ENCODE results near the gene DUOXA2.
"Not testable (repeated sequence)": the region's sequence is repeated elsewhere in the genome, so short reads cannot be mapped to it uniquely, and the experiment has no call there.

DUOXA2 gene

DNA sequence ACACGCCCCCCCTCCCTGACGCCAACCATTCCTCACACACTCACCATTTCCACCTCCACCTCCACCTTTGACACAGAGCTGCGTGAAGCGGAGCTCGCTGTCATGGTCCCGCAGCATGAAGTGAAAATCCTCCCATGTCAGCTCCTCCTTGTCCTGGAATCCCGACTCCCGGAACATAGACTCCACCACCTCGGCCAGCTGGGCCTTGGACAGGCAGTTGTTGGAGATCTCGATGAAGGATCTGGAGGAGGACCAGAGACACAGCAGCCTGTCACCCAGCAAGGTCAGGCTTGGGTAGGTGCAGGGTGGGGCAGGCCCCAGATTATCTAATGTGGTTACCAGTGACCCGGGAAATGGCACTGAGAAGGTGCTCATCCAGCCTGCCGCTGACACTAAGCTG, 12.4 kb upstream of the DUOXA2 start:
- no peak for DNase-seq (ENCODE audit: low spot score in 2 of 2)
- no peak overlapping the region for H3K27ac Mint-ChIP-seq (ENCODE audit: low read depth)
- peaks cover 55% of the 10 kb centered on the region for H3K27me3 Mint-ChIP-seq
- no peaks in the 10 kb centered on the region for H3K9me3 Mint-ChIP-seq
- H3K36me3 Mint-ChIP-seq (ENCODE audit: insufficient read depth) = peaks cover 2% of the 10 kb centered on the region
- H3K4me1 Mint-ChIP-seq = no peaks in the 10 kb centered on the region
- H3K4me3 Mint-ChIP-seq = no peak overlapping the region
- ATAC-seq (replicated peaks; ENCODE audit: extremely low read depth, poor library complexity, severe bottlenecking) = no peak

DNA sequence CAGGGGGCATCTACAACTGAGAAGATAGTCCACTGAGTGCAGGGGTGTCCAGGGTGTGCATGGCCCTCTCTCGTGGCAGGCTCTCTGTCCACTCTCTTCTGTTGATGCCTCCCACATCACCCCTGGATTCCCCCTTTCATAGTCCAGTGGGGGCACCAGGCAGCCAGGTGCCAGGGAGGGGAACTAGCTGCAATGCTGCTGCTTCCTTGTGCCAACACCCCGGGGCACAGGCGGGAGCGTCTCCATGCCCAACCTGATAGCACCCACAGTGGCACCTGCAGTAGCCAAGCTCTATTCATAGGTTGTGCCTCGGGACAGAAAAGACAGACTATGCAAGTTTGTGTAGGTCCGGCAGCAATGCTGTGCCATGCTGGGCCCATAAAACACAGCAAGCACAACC, 11.9 kb upstream of the DUOXA2 start:
- ATAC-seq (replicated peaks; ENCODE audit: extremely low read depth, poor library complexity, severe bottlenecking) (no peak), DNase-seq (ENCODE audit: low spot score in 2 of 2) (no peak)
- no peak overlapping the region for H3K4me3 Mint-ChIP-seq
- peaks cover 60% of the 10 kb centered on the region for H3K27me3 Mint-ChIP-seq
- no peaks in the 10 kb centered on the region for H3K9me3 Mint-ChIP-seq
- H3K27ac Mint-ChIP-seq (ENCODE audit: low read depth) = no peak overlapping the region
- H3K4me1 Mint-ChIP-seq = no peaks in the 10 kb centered on the region
- H3K36me3 Mint-ChIP-seq (ENCODE audit: insufficient read depth) = peaks cover 2% of the 10 kb centered on the region

DNA sequence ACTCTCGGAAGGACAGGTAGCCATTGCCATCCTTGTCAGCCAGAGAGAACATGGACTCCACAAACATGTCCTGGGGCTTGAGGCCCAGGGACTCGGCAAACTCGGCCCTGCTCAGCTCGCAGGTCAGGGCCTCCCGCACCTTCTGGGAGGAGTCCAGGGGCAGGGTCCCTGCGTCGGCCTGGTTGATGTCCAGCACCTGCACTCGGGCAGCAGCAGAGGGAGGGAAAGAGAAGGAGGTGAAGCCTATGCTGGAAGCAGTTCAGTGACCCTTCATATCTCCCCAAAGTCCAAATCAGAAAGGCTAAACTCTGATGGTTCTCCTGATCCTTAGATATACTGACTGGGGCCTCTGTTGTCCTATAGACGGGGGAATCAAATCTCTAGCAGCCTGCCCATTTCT, 10.0 kb upstream of the DUOXA2 start:
- not testable (repeated sequence) for H3K4me1 Mint-ChIP-seq; ATAC-seq (replicated peaks; ENCODE audit: extremely low read depth, poor library complexity, severe bottlenecking); DNase-seq (ENCODE audit: low spot score in 2 of 2); H3K27ac Mint-ChIP-seq (ENCODE audit: low read depth); H3K9me3 Mint-ChIP-seq; H3K4me3 Mint-ChIP-seq; H3K36me3 Mint-ChIP-seq (ENCODE audit: insufficient read depth)
- H3K27me3 Mint-ChIP-seq = peaks cover 77% of the 10 kb centered on the region

DNA sequence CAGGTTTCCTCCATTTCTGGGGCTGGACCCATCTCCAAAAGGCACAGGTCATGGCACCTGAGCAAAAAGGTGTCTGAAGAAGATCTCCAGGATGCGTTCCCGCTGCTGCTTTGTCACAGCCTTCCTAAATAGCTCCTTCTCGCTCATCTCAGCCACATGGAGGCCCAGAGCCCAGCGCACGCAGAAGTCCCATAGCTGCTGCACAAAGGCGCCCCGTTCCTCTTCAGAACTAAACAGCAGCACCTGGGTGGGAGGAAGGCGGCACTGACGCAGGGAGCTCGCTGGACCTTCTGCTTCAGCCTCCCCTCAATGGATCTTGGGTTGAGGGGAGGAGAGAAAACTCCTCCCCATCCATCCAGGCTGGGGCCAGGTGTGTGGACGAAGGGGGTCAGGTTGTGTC, 8.5 kb upstream of the DUOXA2 start:
- Mint-ChIP-seq H3K9me3 (no peaks in the 10 kb centered on the region), H3K4me3 (no peak overlapping the region), H3K27me3 (peaks cover 79% of the 10 kb centered on the region), H3K27ac (ENCODE audit: low read depth) (no peak overlapping the region), H3K4me1 (no peaks in the 10 kb centered on the region), H3K36me3 (ENCODE audit: insufficient read depth) (peaks cover 2% of the 10 kb centered on the region)
- ATAC-seq (replicated peaks; ENCODE audit: extremely low read depth, poor library complexity, severe bottlenecking) (no peak), DNase-seq (ENCODE audit: low spot score in 2 of 2) (no peak)

DNA sequence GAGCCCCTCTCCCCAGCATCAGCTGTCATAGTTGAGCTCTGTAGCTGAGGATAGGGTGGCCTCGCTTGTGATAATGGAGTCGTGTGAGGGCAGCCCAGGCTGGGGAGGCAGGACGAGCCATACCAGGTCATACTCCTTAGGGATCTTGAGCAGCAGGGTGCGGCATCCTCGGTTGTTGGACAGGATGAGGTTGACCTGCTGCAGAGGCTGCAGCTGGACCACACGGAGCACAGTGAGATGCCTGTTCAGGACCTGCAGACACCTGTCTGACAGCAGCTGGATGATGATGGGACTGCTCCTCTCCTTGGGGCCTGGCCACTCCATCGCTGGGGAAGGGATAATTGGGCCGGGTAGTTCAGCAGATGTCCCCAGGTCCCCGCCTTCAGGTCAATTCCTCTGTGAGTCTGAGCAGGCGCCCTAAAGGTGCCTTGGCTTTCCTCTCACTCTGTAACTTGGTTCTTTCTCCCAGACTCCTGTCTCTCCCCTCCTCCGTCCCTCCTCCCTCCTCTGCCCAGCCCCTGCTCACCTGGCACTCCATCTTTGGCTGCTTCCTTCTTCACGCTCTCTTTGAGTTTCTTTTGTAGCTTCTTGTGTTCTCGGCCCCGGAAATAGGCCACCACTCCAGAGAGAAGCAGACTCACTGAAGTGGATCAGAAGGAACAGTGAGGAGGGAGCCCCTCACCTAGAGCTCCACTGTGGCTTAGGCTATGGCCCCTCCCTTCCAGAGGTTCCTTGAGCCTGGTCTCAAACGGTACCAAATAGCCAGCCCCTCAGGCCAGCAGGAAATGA, 7.9 kb upstream of the DUOXA2 start:
- no peak for DNase-seq (ENCODE audit: low spot score in 2 of 2)
- peaks cover 75% of the 10 kb centered on the region for H3K27me3 Mint-ChIP-seq
- no peaks in the 10 kb centered on the region for H3K4me1 Mint-ChIP-seq
- H3K9me3 Mint-ChIP-seq = no peaks in the 10 kb centered on the region
- no peaks in the 10 kb centered on the region for H3K36me3 Mint-ChIP-seq (ENCODE audit: insufficient read depth)
- H3K27ac Mint-ChIP-seq (ENCODE audit: low read depth) = no peak overlapping the region
- ATAC-seq (replicated peaks; ENCODE audit: extremely low read depth, poor library complexity, severe bottlenecking) = no peak
- no peak overlapping the region for H3K4me3 Mint-ChIP-seq

DNA sequence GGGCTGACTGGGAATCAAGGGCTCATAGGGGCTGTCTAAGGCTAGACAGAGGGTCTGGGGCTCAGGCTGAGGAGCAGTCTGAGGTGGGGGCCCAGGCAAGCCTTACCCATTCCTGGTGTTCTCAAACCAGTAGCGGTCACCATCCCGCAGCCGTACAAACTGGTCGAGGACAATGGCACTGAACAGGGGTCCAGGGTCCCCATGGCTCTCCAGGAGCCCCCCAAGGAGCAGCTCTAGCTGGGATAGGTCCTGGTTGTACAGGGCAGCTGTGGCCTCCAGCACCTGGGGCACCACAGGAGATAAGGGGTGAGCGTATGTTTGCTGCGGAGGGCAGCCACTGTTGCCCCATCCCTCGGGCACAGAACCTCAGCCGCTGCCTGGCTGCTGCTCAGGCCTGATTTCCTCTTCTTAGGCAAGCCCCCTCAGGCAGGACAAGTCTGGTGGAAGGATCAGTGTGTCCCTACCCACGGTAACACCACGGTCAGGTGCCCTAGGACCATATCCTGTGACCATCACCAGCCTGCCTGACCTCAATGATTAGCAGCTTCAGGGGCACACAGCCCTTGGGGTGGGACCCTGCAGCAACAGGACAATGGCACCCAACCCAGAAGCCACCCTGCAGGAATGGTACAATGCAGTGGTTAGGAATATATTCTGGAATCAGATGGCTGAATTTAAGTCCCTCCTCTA, 6.0 kb upstream of the DUOXA2 start:
- Mint-ChIP-seq H3K27ac (ENCODE audit: low read depth) (no peak overlapping the region), H3K9me3 (no peaks in the 10 kb centered on the region), H3K4me3 (no peak overlapping the region), H3K27me3 (peaks cover 77% of the 10 kb centered on the region), H3K4me1 (peaks cover 8% of the 10 kb centered on the region), H3K36me3 (ENCODE audit: insufficient read depth) (no peaks in the 10 kb centered on the region)
- DNase-seq (ENCODE audit: low spot score in 2 of 2) = no peak
- ATAC-seq (replicated peaks; ENCODE audit: extremely low read depth, poor library complexity, severe bottlenecking) = no peak

DNA sequence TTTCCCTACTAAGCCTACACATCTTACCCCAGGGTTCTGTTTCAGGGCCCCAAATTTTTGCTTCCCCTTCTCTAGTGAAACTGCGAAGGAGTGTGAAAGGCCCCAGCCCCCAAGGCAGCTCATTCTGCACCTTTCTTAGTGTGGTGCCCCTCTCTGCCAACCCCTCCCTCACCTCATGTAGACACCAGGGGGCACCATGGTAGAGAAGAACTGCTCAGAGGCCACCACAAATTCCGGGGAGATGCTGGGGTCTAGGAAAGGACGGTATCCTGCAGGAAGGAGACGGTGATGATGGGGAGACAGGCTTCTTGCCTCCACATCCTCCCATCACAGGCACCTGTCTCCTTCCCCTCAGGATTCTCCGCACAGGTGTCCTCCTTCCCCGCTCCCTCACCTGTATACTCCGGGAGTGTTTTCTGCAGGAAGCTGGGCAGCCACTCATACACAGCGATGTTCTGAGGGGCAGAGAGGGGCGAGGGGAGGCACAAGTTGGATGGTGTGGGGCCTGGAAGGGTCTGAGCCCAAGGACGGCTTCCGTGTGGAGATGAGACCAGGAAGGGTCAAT, 3.8 kb upstream of the DUOXA2 start:
- Mint-ChIP-seq H3K27me3 (peaks cover 85% of the 10 kb centered on the region), H3K4me3 (no peak overlapping the region), H3K4me1 (peaks cover 14% of the 10 kb centered on the region), H3K27ac (ENCODE audit: low read depth) (no peak overlapping the region), H3K9me3 (no peaks in the 10 kb centered on the region), H3K36me3 (ENCODE audit: insufficient read depth) (no peaks in the 10 kb centered on the region)
- ATAC-seq (replicated peaks; ENCODE audit: extremely low read depth, poor library complexity, severe bottlenecking) (no peak), DNase-seq (ENCODE audit: low spot score in 2 of 2) (no peak)

DNA sequence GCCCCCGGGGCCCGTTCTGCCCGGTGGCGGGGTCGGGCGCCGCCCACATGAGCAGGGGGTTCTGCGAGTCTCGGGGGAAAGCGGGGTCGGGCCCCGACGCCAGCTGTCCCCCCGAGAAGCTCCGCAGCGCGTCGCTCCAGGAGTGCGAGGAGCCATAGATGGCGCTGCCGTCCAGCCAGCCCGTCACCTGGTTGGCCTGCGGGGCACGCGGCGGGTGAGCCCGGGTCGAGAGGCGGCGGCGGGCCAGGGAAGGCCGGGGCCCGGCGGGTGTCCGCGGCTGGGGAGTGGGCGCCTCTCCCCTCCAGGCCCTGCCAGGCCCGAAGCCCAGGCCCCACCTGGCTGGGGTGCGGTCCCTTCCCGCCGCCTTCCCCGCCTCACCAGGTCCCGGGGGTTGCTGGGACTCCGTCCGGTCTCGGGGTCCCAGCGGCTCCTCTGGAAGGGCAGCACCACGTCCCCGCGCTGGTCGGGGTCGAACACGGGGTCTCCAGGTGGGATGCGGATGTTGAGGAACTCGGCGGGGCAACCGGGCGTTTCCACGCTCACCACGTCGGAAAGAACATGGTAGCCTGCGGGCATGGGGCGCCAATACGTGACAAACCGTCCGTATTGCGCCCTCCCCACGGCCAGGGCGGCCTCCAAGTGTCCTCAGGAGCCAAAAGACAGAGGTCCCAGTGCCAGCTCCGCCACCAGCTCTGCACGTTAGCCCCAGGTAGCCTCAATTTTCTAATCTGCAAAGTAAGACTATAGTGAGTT, 2.6 kb upstream of the DUOXA2 start:
- Mint-ChIP-seq H3K27me3 (peaks cover 90% of the 10 kb centered on the region), H3K36me3 (ENCODE audit: insufficient read depth) (no peaks in the 10 kb centered on the region), H3K4me3 (peak overlapping the region; percentile 36), H3K4me1 (peaks cover 18% of the 10 kb centered on the region), H3K27ac (ENCODE audit: low read depth) (no peak overlapping the region), H3K9me3 (no peaks in the 10 kb centered on the region)
- ATAC-seq (replicated peaks; ENCODE audit: extremely low read depth, poor library complexity, severe bottlenecking) (no peak), DNase-seq (ENCODE audit: low spot score in 2 of 2) (no peak)

DNA sequence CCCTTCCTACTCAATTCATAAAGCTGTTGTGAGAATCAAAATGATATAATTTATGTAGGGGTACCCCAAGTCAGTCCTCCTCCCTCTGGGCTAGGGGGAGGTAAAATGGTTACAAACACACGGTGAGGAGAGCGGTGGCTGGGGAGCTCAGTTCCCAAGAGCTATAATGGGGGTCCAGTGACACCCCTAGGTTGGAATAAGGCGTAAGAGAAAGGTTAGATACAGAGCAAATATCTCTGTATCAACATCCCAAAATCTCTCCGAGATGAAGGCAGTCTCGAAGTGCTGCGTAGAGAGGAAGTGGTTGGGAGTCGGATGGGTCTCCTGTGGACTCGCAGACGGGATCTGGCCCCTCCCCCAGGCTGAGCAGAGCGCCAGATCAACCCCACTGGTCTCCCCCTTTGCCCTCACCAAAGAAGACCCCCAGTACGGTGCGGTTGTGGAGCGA, 2.0 kb upstream of the DUOXA2 start:
- Mint-ChIP-seq H3K4me3 (peak overlapping the region; percentile 36), H3K27ac (ENCODE audit: low read depth) (no peak overlapping the region), H3K36me3 (ENCODE audit: insufficient read depth) (no peaks in the 10 kb centered on the region), H3K4me1 (peaks cover 20% of the 10 kb centered on the region), H3K27me3 (peaks cover 90% of the 10 kb centered on the region), H3K9me3 (no peaks in the 10 kb centered on the region)
- DNase-seq (ENCODE audit: low spot score in 2 of 2) (no peak), ATAC-seq (replicated peaks; ENCODE audit: extremely low read depth, poor library complexity, severe bottlenecking) (no peak)

DNA sequence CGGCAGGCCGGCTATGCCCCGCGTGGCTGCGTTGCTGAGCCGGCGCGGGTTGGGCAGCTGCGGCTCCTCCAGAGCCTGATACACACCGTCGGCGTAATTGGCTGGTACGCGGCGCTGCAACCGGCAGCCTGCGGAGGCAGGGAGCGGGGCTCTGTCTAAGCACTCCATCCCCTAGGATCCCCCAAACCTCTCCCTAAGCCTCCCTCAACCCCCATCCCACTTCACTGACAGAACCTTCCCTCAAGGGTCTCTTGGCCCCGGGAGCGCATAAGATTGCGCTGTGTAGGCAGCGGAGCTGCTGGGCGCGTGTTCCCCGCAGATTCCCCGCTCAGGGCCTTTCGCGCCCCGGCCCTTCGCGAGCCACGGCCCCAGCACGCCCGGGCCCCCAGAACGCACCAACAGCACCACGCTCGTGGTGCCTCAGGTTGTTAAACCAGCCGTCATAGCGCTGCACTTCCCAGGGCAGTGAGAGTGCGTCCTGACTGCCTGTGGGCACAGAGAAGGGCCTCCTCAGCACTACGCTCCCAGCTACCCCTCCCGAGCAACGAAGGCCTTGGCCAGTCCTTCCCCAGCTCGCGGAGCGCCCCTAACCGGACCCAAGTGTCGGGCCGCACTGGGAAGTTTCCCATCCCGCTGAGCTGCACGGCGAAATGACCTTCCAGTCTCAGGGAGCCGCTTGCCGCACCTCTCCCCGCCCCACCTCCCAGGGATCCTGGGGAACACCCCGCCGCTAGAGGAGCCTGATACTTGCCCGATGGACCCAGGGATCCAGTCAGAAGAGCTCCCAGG, 1.3 kb upstream of the DUOXA2 start:
- Mint-ChIP-seq H3K27ac (ENCODE audit: low read depth) (no peak overlapping the region), H3K4me1 (peaks cover 26% of the 10 kb centered on the region), H3K9me3 (no peaks in the 10 kb centered on the region), H3K36me3 (ENCODE audit: insufficient read depth) (no peaks in the 10 kb centered on the region), H3K4me3 (peak overlapping the region; percentile 36), H3K27me3 (peaks cover 91% of the 10 kb centered on the region)
- ATAC-seq (replicated peaks; ENCODE audit: extremely low read depth, poor library complexity, severe bottlenecking) = no peak
- no peak for DNase-seq (ENCODE audit: low spot score in 2 of 2)

DNA sequence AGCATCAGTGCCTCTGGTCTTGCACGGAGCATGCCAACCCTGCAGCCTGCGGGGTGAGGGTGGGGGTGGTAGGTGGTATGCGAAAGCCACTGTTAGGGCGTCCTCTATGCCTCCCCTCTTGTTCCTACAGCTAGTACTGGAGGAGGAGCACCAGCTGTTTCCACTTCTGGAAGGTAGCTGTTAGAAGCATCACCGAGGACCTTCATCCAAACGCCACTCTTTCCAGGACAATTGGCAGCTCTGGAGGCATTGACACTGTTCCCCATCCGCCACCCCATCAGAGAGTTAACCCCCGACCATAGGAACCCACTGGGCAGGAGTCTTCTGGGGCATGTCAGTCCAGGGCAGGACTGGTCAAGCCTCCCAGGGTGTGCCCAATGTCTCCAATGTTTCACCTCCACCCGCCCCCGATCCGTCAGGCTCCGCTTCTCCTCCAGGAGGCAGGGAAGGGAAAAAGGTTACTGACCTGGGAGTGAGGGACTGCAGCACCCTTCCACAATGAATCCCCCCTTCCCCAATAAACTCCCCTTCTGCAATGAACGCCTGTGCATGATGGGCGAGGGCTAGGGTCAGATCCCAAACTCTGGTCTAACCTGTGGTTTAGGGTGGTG, 641 bp upstream of the DUOXA2 start:
- H3K36me3 Mint-ChIP-seq (ENCODE audit: insufficient read depth) = no peaks in the 10 kb centered on the region
- peak overlapping the region; percentile 24 for H3K4me3 Mint-ChIP-seq
- H3K27me3 Mint-ChIP-seq = peaks cover 92% of the 10 kb centered on the region
- H3K27ac Mint-ChIP-seq (ENCODE audit: low read depth) = no peak overlapping the region
- ATAC-seq (replicated peaks; ENCODE audit: extremely low read depth, poor library complexity, severe bottlenecking) (no peak), DNase-seq (ENCODE audit: low spot score in 2 of 2) (no peak)
- peaks cover 30% of the 10 kb centered on the region for H3K4me1 Mint-ChIP-seq
- no peaks in the 10 kb centered on the region for H3K9me3 Mint-ChIP-seq

DNA sequence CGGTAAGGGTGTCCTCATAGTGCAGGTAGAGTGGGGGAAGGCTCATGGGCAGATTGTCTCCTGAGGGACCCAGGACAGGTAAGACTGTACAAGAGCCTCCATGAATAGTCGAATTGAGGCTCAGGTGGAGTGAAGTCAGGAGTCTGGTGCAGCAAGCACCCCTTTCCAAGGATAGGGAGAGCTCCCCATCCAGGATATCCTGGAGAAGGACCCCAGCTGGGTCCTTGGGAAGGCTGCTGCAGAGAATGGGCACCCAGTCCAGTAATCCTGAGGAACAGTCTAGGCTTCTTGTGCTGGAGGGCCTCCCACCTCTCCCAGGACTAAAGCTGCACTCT, 592 bp downstream of the DUOXA2 start:
- ATAC-seq (replicated peaks; ENCODE audit: extremely low read depth, poor library complexity, severe bottlenecking) = no peak
- Mint-ChIP-seq H3K27me3 (peaks cover 91% of the 10 kb centered on the region), H3K36me3 (ENCODE audit: insufficient read depth) (no peaks in the 10 kb centered on the region), H3K9me3 (no peaks in the 10 kb centered on the region), H3K4me3 (no peak overlapping the region), H3K27ac (ENCODE audit: low read depth) (no peak overlapping the region), H3K4me1 (peaks cover 30% of the 10 kb centered on the region)
- no peak for DNase-seq (ENCODE audit: low spot score in 2 of 2)

All from central memory CD8-positive, alpha-beta T cell (primary cell).